SK-N-SH (cell line): ENCODE results near the gene PXMP4. TPM values are rescaled to one million over a fixed set of nuclear protein-coding genes. Genes with fewer than 3 reads are reported as not detected.

Experiments
- CTCF ChIA-PET: fragments of 300-600, 350-600 bp; formaldehyde crosslinking; extraction: SDS; loops from one replicate; lab custom pipeline; 2021; lab: Yijun Ruan, JAX
- POLR2A ChIA-PET: fragments of 350-600 bp; sonication (Branson Sonifier 250); formaldehyde crosslinking; extraction: SDS; loops from one replicate; lab custom pipeline; 2020; ENCODE audit warnings: antibody characterized with exemption, inconsistent platforms; lab: Yijun Ruan, JAX
- DNase-seq: peaks from one replicate; pipeline ENCODE4 v3.0.0; 2012
- H2AFZ ChIP-seq: fragments of 200-600 bp; sonication (generic); 2 replicates; pipeline ENCODE4 v1.8.1; 2016; ENCODE audit warnings: antibody characterized with exemption, mild to moderate bottlenecking, low read depth
- H3F3A ChIP-seq: fragments of 200-600 bp; sonication (generic); replicated peaks from 2 replicates; pipeline ENCODE3; 2016; ENCODE audit warnings: antibody characterized with exemption, mild to moderate bottlenecking; ENCODE audit not compliant: insufficient read depth
- H3K27ac ChIP-seq, 2 experiments: fragments of 200-500 bp in 1 of 2; fragments of 200-600 bp in 1 of 2; sonication (Bioruptor generic) in 1 of 2; sonication (generic), shearing (Covaris generic) in 1 of 2; 2 replicates each; pipeline versions ENCODE4 v1.5.1 to v1.6.1; 2014 to 2016; ENCODE audit warnings: low read depth in 2 of 2, inconsistent platforms in 1 of 2, low read length in 1 of 2, mild to moderate bottlenecking in 1 of 2, mixed read lengths in 1 of 2
- H3K27me3 ChIP-seq: fragments of 200-600 bp; sonication (generic), shearing (Covaris generic); 2 replicates; pipeline ENCODE4 v1.6.1; 2016; ENCODE audit warnings: mixed run types; ENCODE audit not compliant: insufficient read depth
- H3K36me3 ChIP-seq, 2 experiments: fragments of 200-500 bp in 1 of 2; fragments of 200-600 bp in 1 of 2; sonication (Bioruptor generic) in 1 of 2; sonication (generic) in 1 of 2; replicated peaks in 1 of 2; 2 replicates each; pipeline versions ENCODE3 to v1.5.1; 2014 to 2016; ENCODE audit warnings: low read length in 1 of 2, mild to moderate bottlenecking in 1 of 2; ENCODE audit not compliant: insufficient read depth in 2 of 2, control insufficient read depth in 1 of 2
- H3K4me1 ChIP-seq, 2 experiments: fragments of 200-500 bp in 1 of 2; fragments of 200-600 bp in 1 of 2; sonication (Bioruptor generic) in 1 of 2; sonication (generic), shearing (Covaris generic) in 1 of 2; 2 replicates each; pipeline versions ENCODE4 v1.5.1 to v1.6.1; 2014 to 2016; ENCODE audit warnings: low read depth in 1 of 2, low read length in 1 of 2, mixed run types in 1 of 2; ENCODE audit not compliant: insufficient read depth in 2 of 2, control insufficient read depth in 1 of 2
- H3K4me2 ChIP-seq: fragments of 200-600 bp; sonication (generic), shearing (Covaris generic); 2 replicates; pipeline ENCODE4 v1.6.1; 2017; ENCODE audit warnings: mixed run types
- H3K4me3 ChIP-seq, 2 experiments: fragments of 200-500 bp in 1 of 2; fragments of 200-600 bp in 1 of 2; sonication (Bioruptor generic) in 1 of 2; sonication (generic), shearing (Covaris generic) in 1 of 2; 2 replicates each; pipeline versions ENCODE4 v1.5.1 to v1.8.1; 2014 to 2016; ENCODE audit warnings: low read depth in 2 of 2, inconsistent platforms in 1 of 2, low read length in 1 of 2, mild to moderate bottlenecking in 1 of 2, mixed read lengths in 1 of 2, moderate library complexity in 1 of 2
- H3K79me2 ChIP-seq: fragments of 200-600 bp; sonication (generic); 2 replicates; pipeline ENCODE4 v1.8.1; 2017; ENCODE audit warnings: mild to moderate bottlenecking; ENCODE audit not compliant: insufficient read depth
- H3K9ac ChIP-seq: fragments of 200-600 bp; sonication (generic); 2 replicates; pipeline ENCODE4 v1.6.1; 2017; ENCODE audit warnings: mixed run types
- H3K9me2 ChIP-seq: fragments of 200-600 bp; sonication (generic); 2 replicates; pipeline ENCODE4 v1.6.1; 2017; ENCODE audit warnings: mixed run types
- H3K9me3 ChIP-seq: fragments of 200-600 bp; sonication (generic); 2 replicates; pipeline ENCODE4 v1.6.1; 2017; ENCODE audit warnings: mixed run types, mild to moderate bottlenecking, moderate library complexity
- H4K20me1 ChIP-seq: fragments of 200-600 bp; sonication (generic); 2 replicates; pipeline ENCODE4 v1.6.1; 2017; ENCODE audit warnings: mild to moderate bottlenecking, mixed run types; ENCODE audit not compliant: insufficient read depth
- CHD2 ChIP-seq: fragments of 150-350 bp; IDR thresholded peaks from 2 replicates; pipeline ENCODE4 v1.6.1; 2018; ENCODE audit warnings: low read length; ENCODE audit not compliant: partially characterized antibody
- ELF1 ChIP-seq: IDR thresholded peaks from 2 replicates; pipeline ENCODE4 v1.4.0; 2012
- EP300 ChIP-seq, 2 experiments: IDR thresholded peaks; 2 replicates each; pipeline versions ENCODE4 v1.4.0 to v1.6.1; 2012; ENCODE audit warnings: borderline replicate concordance in 1 of 2, low read depth in 1 of 2, low read length in 1 of 2
- EZH2phosphoT487 ChIP-seq: fragments of 200-600 bp; sonication (generic); IDR thresholded peaks from 2 replicates; pipeline ENCODE4 v1.6.1; 2017; ENCODE audit warnings: low read depth, mixed run types, mild to moderate bottlenecking, antibody characterized with exemption, moderate library complexity, borderline replicate concordance
- FOXJ3 ChIP-seq: sonication (generic); formaldehyde crosslinking; IDR thresholded peaks from 2 replicates; pipeline ENCODE4 v1.5.1; 2020; ENCODE audit warnings: mild to moderate bottlenecking, missing genetic modification reagents
- FOXM1 ChIP-seq: IDR thresholded peaks from 2 replicates; pipeline ENCODE4 v1.4.0; 2012; ENCODE audit warnings: low read depth, mild to moderate bottlenecking
- GABPA ChIP-seq: IDR thresholded peaks from 2 replicates; pipeline ENCODE4 v1.4.0; 2012; ENCODE audit warnings: low read depth, mild to moderate bottlenecking
- GATA2 ChIP-seq: sonication (generic); formaldehyde crosslinking; IDR thresholded peaks from 2 replicates; pipeline ENCODE4 v1.5.0; 2020; ENCODE audit warnings: mild to moderate bottlenecking, missing genetic modification reagents
- JUND ChIP-seq: IDR thresholded peaks from 2 replicates; pipeline ENCODE4 v1.4.0; 2012
- MEF2A ChIP-seq: IDR thresholded peaks from 2 replicates; pipeline ENCODE4 v1.4.0; 2012; ENCODE audit warnings: low read depth, borderline replicate concordance
- MXI1 ChIP-seq: IDR thresholded peaks from 2 replicates; pipeline ENCODE4 v1.6.1; 2012; ENCODE audit warnings: mild to moderate bottlenecking, low read depth, low read length, improper control_type of control experiment
- NFIC ChIP-seq: IDR thresholded peaks from 2 replicates; pipeline ENCODE4 v1.4.0; 2012; ENCODE audit warnings: borderline replicate concordance
- POLR2AphosphoS5 ChIP-seq: IDR thresholded peaks from 2 replicates; pipeline ENCODE4 v1.6.1; 2012; ENCODE audit warnings: low read depth, low read length
- RAD21 ChIP-seq: IDR thresholded peaks from 2 replicates; pipeline ENCODE4 v1.6.1; 2012; ENCODE audit warnings: mild to moderate bottlenecking, low read length
- RCOR1 ChIP-seq: fragments of 150-350 bp; IDR thresholded peaks from 2 replicates; pipeline ENCODE4 v1.6.1; 2017; ENCODE audit warnings: antibody characterized with exemption, low read length
- RFX5 ChIP-seq: IDR thresholded peaks from 2 replicates; pipeline ENCODE4 v1.6.1; 2012; ENCODE audit warnings: mild to moderate bottlenecking, improper control_type of control experiment, low read length
- RXRA ChIP-seq: IDR thresholded peaks from 2 replicates; pipeline ENCODE4 v1.4.0; 2012; ENCODE audit warnings: low read depth, mild to moderate bottlenecking, borderline replicate concordance
- SIN3A ChIP-seq: IDR thresholded peaks from 2 replicates; pipeline ENCODE4 v1.6.1; 2012; ENCODE audit warnings: low read depth, mild to moderate bottlenecking, low read length, moderate library complexity, borderline replicate concordance
- TAF1 ChIP-seq: IDR thresholded peaks from 2 replicates; pipeline ENCODE4 v1.6.1; 2012; ENCODE audit warnings: low read depth, mild to moderate bottlenecking, low read length, moderate library complexity, borderline replicate concordance
- TEAD4 ChIP-seq: IDR thresholded peaks from 2 replicates; pipeline ENCODE4 v1.4.0; 2012; ENCODE audit warnings: mild to moderate bottlenecking, borderline replicate concordance; ENCODE audit not compliant: insufficient read depth
- WGBS: methylation state at CpG from one replicate; pipeline ENCODE4 v1.1.6; 2017; ENCODE audit warnings: low lambda C conversion rate; 5-methylcytosine and 5-hydroxymethylcytosine counted together
- polyA plus RNA-seq, 3 experiments: library from polyadenylated mRNA; depleted of rRNA; stranded (reverse); fragments of >200 nt; gene quantifications; 2 replicates each; pipeline ENCODE4 v1.2.3, GENCODE V29; 2012
- TF ChIP-seq, protein P1 (sequence below): fragments of 150-350 bp; IDR thresholded peaks from 2 replicates; pipeline ENCODE4 v1.6.1; 2017; ENCODE audit warnings: antibody characterized with exemption, low read length, low read depth, borderline replicate concordance
- TF ChIP-seq, protein P2 (sequence below): IDR thresholded peaks from 2 replicates; pipeline ENCODE4 v1.4.0; 2012; ENCODE audit warnings: low read depth, borderline replicate concordance
- TF ChIP-seq, protein P3 (sequence below): IDR thresholded peaks from 2 replicates; pipeline ENCODE4 v1.6.1; 2012; ENCODE audit warnings: mild to moderate bottlenecking, low read depth, low read length, moderate library complexity
- TF ChIP-seq, protein P4 (sequence below): IDR thresholded peaks from 2 replicates; pipeline ENCODE4 v1.4.0; 2012; ENCODE audit warnings: low read depth, borderline replicate concordance
- TF ChIP-seq, protein P5 (sequence below): IDR thresholded peaks from 2 replicates; pipeline ENCODE4 v1.4.0; 2012; ENCODE audit warnings: low read depth
- TF ChIP-seq, protein P6 (sequence below): IDR thresholded peaks from 2 replicates; pipeline ENCODE4; 2012

PXMP4 gene
- polyA plus RNA-seq, 1 of the 3 experiments (the other 2 are of a cell fraction): 5.6 TPM

DNA sequence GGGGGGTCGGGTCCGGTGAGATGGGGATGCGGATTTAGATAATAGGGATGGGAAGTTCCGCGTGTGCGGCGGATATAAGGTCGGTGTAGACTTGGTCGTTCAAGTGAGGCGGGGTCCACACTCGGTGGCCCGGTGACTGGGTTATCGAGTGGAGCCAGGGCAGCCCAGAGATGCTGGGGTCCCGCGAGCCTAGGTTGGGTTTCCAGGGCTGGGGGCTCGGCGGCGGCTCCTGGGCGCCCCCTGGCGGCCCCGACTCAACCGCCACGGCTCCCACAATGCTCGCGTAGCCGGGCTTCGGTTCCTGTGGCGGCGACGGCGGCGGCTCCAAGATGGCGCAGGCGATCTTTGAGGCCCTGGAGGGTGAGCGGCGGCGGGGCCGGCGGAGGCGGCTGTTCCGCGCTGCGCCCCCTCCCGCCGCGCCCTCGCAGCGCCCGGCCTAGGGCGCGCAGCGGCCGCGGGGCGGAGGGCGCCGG lies 11.6 kb upstream of the PXMP4 start, which contains the start of gene ZNF341:
Gene ZNF341, plus strand, starts transcription at position 304 of the 473 bp plus-strand sequence. Its CDS starts 26 bp downstream, at position 330.
- Histone ChIP-seq H3K36me3 (peaks cover 0 to 3% of the 10 kb centered on the region in 2 experiments), H3K4me2 (peak within 1 kb of the TSS; percentile 90), H3K79me2 (no peaks in the 10 kb centered on the region), H3K27me3 (no peaks in the 10 kb centered on the region), H4K20me1 (no peaks in the 10 kb centered on the region), H2AFZ (peak within 1 kb of the TSS; percentile 97), H3K9ac (peak within 1 kb of the TSS; percentile 66), H3K9me3 (peaks cover 6% of the 10 kb centered on the region), H3K27ac (peak within 1 kb of the TSS; percentile 59 to 87), H3K4me3 (peak within 1 kb of the TSS; percentile 46 to 66), H3K9me2 (no peaks in the 10 kb centered on the region), H3F3A (peaks cover 3% of the 10 kb centered on the region), H3K4me1 (peaks cover 10 to 14% of the 10 kb centered on the region in 2 experiments; a peak in 2 of 4 replicates)
- POLR2A ChIA-PET: interaction anchor here (0.6 to 1.3 kb wide), 5 partner anchors 12 to 262 kb away, joined by 3 to 4 read pairs (median 3); partner anchors contain the start of gene RALY
- peak; percentile 93 for DNase-seq
- CTCF ChIA-PET: interaction anchor here (0.6 to 2.5 kb wide), 21 partner anchors 8 to 378 kb away, joined by 3 to 18 read pairs (median 4); partner anchors contain the start of genes CHMP4B, E2F1 and PXMP4
- WGBS: 55% methylated on average over 13 of the region's 57 CpGs
- TF ChIP-seq POLR2AphosphoS5 (no peak), NFIC (no peak), MEF2A (no peak), JUND (no peak), GATA2 (CRISPR knock-in tag) (no peak), RAD21 (peak; percentile 75), TAF1 (peak; percentile 67), ELF1 (no peak), FOXM1 (no peak), CHD2 (no peak), SIN3A (no peak), TEAD4 (0 out of 2 replicates have a peak, but pooled peaks have one; percentile 8), RFX5 (no peak), RCOR1 (no peak), EZH2phosphoT487 (no peak), FOXJ3 (no peak), RXRA (no peak), GABPA (no peak), EP300 (IDR thresholded peaks at IDR 0.05; ENCODE audit: borderline replicate concordance in 1 of 2, low read depth in 1 of 2, low read length in 1 of 2) (no peak), MXI1 (no peak; the same call in 1 of the 2 replicates)
- TF ChIP-seq, protein P1, sequence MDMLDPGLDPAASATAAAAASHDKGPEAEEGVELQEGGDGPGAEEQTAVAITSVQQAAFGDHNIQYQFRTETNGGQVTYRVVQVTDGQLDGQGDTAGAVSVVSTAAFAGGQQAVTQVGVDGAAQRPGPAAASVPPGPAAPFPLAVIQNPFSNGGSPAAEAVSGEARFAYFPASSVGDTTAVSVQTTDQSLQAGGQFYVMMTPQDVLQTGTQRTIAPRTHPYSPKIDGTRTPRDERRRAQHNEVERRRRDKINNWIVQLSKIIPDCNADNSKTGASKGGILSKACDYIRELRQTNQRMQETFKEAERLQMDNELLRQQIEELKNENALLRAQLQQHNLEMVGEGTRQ: no peak
- TF ChIP-seq, protein P2, sequence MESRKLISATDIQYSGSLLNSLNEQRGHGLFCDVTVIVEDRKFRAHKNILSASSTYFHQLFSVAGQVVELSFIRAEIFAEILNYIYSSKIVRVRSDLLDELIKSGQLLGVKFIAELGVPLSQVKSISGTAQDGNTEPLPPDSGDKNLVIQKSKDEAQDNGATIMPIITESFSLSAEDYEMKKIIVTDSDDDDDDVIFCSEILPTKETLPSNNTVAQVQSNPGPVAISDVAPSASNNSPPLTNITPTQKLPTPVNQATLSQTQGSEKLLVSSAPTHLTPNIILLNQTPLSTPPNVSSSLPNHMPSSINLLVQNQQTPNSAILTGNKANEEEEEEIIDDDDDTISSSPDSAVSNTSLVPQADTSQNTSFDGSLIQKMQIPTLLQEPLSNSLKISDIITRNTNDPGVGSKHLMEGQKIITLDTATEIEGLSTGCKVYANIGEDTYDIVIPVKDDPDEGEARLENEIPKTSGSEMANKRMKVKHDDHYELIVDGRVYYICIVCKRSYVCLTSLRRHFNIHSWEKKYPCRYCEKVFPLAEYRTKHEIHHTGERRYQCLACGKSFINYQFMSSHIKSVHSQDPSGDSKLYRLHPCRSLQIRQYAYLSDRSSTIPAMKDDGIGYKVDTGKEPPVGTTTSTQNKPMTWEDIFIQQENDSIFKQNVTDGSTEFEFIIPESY: no peak
- TF ChIP-seq, protein P3, sequence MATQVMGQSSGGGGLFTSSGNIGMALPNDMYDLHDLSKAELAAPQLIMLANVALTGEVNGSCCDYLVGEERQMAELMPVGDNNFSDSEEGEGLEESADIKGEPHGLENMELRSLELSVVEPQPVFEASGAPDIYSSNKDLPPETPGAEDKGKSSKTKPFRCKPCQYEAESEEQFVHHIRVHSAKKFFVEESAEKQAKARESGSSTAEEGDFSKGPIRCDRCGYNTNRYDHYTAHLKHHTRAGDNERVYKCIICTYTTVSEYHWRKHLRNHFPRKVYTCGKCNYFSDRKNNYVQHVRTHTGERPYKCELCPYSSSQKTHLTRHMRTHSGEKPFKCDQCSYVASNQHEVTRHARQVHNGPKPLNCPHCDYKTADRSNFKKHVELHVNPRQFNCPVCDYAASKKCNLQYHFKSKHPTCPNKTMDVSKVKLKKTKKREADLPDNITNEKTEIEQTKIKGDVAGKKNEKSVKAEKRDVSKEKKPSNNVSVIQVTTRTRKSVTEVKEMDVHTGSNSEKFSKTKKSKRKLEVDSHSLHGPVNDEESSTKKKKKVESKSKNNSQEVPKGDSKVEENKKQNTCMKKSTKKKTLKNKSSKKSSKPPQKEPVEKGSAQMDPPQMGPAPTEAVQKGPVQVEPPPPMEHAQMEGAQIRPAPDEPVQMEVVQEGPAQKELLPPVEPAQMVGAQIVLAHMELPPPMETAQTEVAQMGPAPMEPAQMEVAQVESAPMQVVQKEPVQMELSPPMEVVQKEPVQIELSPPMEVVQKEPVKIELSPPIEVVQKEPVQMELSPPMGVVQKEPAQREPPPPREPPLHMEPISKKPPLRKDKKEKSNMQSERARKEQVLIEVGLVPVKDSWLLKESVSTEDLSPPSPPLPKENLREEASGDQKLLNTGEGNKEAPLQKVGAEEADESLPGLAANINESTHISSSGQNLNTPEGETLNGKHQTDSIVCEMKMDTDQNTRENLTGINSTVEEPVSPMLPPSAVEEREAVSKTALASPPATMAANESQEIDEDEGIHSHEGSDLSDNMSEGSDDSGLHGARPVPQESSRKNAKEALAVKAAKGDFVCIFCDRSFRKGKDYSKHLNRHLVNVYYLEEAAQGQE: no peak
- TF ChIP-seq, protein P4, sequence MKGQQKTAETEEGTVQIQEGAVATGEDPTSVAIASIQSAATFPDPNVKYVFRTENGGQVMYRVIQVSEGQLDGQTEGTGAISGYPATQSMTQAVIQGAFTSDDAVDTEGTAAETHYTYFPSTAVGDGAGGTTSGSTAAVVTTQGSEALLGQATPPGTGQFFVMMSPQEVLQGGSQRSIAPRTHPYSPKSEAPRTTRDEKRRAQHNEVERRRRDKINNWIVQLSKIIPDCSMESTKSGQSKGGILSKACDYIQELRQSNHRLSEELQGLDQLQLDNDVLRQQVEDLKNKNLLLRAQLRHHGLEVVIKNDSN: no peak
- TF ChIP-seq, protein P5, sequence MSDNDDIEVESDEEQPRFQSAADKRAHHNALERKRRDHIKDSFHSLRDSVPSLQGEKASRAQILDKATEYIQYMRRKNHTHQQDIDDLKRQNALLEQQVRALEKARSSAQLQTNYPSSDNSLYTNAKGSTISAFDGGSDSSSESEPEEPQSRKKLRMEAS: peak; percentile 74
- TF ChIP-seq, protein P6, sequence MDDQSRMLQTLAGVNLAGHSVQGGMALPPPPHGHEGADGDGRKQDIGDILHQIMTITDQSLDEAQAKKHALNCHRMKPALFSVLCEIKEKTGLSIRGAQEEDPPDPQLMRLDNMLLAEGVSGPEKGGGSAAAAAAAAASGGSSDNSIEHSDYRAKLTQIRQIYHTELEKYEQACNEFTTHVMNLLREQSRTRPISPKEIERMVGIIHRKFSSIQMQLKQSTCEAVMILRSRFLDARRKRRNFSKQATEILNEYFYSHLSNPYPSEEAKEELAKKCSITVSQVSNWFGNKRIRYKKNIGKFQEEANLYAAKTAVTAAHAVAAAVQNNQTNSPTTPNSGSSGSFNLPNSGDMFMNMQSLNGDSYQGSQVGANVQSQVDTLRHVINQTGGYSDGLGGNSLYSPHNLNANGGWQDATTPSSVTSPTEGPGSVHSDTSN: no peak
